Measurements from ENCODE around the gene PPP2R5E. TPM values are rescaled to one million over a fixed set of nuclear protein-coding genes. Genes with fewer than 3 reads are reported as not detected.

The PPP2R5E gene
- total RNA-seq, 1 donor from 2014 or later: 22.3 TPM

DNA sequence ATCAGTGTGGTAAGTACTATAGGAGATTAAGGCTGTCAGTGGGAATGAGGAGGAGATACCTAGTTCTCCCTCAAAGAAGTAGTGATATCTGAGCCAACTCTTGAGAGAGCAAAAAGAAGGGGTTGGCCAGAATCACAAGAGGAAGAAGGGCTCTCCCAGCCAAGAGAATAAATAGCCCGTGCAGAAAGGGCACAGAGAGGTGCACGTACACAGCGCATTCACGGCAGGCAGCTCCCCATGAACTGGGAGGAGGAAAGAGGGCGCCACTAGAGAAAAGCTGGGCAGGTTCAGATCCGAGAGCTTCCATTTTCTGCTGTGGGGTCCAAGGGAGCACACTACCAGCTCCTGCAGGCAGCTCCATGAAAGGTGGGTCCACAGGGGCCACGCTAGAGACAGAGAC lies 59.9 kb downstream of the PPP2R5E start:
- no peaks in the 10 kb centered on the region for H3K27me3 ChIP-seq (ENCODE audit: control insufficient read depth, insufficient read depth, low read length)
- no peaks in the 10 kb centered on the region for H3K36me3 ChIP-seq (ENCODE audit: control insufficient read depth, insufficient read depth, low read length)

DNA sequence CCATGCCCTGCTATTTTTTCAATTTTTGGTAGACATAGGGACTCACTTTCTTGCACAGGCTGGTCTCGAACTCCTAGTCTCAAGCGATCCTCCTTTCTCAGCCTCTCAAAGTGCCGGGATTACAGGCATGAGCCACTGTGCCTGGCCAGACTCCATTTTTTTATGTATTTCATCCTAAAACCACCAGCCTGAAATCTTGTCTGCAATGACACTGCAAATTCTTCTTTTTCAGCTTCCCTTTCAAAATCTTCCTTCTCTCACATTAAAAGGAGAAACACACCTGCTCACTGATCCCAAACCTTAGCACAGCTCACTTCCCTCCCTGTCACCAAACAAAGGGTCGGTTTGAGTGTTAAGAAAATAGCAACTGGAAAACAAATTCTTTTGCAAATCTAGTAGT lies 62.6 kb downstream of the PPP2R5E start:
- Histone ChIP-seq H3K4me3 (ENCODE audit: low read depth, low read length) (no peak overlapping the region), H3K27me3 (ENCODE audit: control insufficient read depth, insufficient read depth, low read length) (no peaks in the 10 kb centered on the region), H3K36me3 (ENCODE audit: control insufficient read depth, insufficient read depth, low read length) (no peaks in the 10 kb centered on the region)
- no peak for DNase-seq (ENCODE audit: low read depth)
- TF ChIP-seq, protein P1, sequence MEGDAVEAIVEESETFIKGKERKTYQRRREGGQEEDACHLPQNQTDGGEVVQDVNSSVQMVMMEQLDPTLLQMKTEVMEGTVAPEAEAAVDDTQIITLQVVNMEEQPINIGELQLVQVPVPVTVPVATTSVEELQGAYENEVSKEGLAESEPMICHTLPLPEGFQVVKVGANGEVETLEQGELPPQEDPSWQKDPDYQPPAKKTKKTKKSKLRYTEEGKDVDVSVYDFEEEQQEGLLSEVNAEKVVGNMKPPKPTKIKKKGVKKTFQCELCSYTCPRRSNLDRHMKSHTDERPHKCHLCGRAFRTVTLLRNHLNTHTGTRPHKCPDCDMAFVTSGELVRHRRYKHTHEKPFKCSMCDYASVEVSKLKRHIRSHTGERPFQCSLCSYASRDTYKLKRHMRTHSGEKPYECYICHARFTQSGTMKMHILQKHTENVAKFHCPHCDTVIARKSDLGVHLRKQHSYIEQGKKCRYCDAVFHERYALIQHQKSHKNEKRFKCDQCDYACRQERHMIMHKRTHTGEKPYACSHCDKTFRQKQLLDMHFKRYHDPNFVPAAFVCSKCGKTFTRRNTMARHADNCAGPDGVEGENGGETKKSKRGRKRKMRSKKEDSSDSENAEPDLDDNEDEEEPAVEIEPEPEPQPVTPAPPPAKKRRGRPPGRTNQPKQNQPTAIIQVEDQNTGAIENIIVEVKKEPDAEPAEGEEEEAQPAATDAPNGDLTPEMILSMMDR (IDR thresholded peaks at IDR 0.05; ENCODE audit: insufficient read depth, low read length, poor library complexity, severe bottlenecking): no peak

More for the DNA sequence above, 59.9 kb downstream of the PPP2R5E start:
- TF ChIP-seq, protein P1 (IDR thresholded peaks at IDR 0.05; ENCODE audit: insufficient read depth, low read length, poor library complexity, severe bottlenecking): no peak
- DNase-seq (ENCODE audit: low read depth): no peak
- no peak overlapping the region for H3K4me3 ChIP-seq (ENCODE audit: low read depth, low read length)

DNA sequence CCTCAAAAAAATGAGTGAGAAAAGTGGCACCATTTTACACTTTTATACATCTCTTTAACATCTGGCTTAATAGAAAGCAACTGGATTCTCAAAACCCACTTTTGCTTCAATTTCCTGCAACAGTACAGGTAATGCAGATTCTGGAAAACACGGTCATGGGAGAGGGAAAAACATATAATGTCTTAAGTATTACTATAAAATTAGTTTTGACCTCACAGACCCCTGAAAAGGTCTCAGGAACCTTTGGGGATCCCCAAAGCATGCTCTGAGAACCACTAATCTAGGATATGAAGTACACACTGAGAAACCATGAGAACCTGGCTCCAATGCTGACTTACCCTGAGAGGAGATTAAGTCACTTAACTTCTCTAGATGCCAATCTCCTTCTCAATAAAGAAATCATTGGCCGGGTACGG lies 64.7 kb downstream of the PPP2R5E start:
- no peaks in the 10 kb centered on the region for H3K27me3 ChIP-seq (ENCODE audit: control insufficient read depth, insufficient read depth, low read length)
- TF ChIP-seq, protein P1 (IDR thresholded peaks at IDR 0.05; ENCODE audit: insufficient read depth, low read length, poor library complexity, severe bottlenecking): no peak
- H3K4me3 ChIP-seq (ENCODE audit: low read depth, low read length): no peak overlapping the region
- no peaks in the 10 kb centered on the region for H3K36me3 ChIP-seq (ENCODE audit: control insufficient read depth, insufficient read depth, low read length)
- no peak for DNase-seq (ENCODE audit: low read depth)

DNA sequence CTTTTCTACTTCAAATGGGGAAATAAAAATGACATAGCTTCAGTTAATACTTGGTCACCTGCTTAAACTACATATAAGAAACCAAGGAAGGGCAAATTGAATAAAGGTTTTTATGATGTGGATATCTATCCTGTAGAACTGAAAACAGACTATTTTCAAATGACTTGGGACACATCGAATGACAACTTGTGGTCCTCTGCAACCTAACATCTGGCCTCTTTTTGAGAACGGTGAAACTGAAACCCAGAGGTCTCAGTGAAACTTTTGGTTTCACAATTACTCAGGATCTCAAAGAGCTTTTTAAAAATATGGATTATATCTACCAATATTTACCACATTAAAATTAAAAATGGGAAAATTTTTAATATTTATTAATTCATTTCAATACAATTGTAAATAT lies 65.2 kb downstream of the PPP2R5E start:
- TF ChIP-seq, protein P1 (IDR thresholded peaks at IDR 0.05; ENCODE audit: insufficient read depth, low read length, poor library complexity, severe bottlenecking): no peak
- Histone ChIP-seq H3K4me3 (ENCODE audit: low read depth, low read length) (no peak overlapping the region), H3K36me3 (ENCODE audit: control insufficient read depth, insufficient read depth, low read length) (no peaks in the 10 kb centered on the region), H3K27me3 (ENCODE audit: control insufficient read depth, insufficient read depth, low read length) (no peaks in the 10 kb centered on the region)
- no peak for DNase-seq (ENCODE audit: low read depth)

DNA sequence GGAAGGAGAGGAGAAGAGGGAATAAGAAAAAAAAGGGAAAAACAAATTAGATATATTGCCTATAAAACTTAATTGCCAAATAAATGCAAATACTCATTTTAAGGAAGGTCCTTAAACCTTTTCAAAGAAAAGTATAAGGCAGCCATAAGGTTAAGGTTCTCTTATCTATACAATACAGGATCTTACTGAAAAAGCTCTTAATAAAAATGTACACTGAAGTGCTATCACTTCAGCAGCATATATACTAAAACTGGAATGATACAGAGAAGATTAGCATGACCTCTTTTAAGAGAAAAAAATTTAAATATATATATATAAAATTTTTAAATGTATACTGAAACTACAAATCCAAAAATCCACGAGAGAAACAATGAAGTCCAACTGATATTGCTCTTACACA lies 65.6 kb downstream of the PPP2R5E start:
- Histone ChIP-seq H3K27me3 (ENCODE audit: control insufficient read depth, insufficient read depth, low read length) (no peaks in the 10 kb centered on the region), H3K4me3 (ENCODE audit: low read depth, low read length) (no peak overlapping the region), H3K36me3 (ENCODE audit: control insufficient read depth, insufficient read depth, low read length) (no peaks in the 10 kb centered on the region)
- no peak for DNase-seq (ENCODE audit: low read depth)
- TF ChIP-seq, protein P1 (IDR thresholded peaks at IDR 0.05; ENCODE audit: insufficient read depth, low read length, poor library complexity, severe bottlenecking): no peak

DNA sequence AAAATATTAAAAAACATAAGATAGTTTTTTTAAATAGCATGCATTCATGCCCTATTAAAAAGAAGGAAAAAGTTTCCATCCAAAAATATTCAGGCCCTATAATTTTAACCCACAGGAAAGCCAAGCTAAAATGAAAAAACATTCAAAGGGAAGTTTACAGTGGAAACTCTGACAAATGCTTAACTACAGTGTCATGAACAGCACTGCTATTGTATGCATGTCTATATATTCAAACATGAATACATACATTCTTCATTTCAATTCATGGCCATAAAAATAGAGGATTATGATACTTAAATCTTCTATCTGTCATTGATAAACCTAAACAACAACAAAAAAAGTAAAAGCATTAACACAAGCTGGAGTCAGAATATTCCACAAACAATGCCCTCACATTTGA lies 67.4 kb downstream of the PPP2R5E start:
- no peak for DNase-seq (ENCODE audit: low read depth)
- TF ChIP-seq, protein P1 (IDR thresholded peaks at IDR 0.05; ENCODE audit: insufficient read depth, low read length, poor library complexity, severe bottlenecking): no peak
- no peak overlapping the region for H3K4me3 ChIP-seq (ENCODE audit: low read depth, low read length)
- no peaks in the 10 kb centered on the region for H3K36me3 ChIP-seq (ENCODE audit: control insufficient read depth, insufficient read depth, low read length)
- no peaks in the 10 kb centered on the region for H3K27me3 ChIP-seq (ENCODE audit: control insufficient read depth, insufficient read depth, low read length)

Measured in kidney epithelial cell (primary cell).